ENCODE data around the gene CYP19A1.

CYP19A1 gene

GRCh38 chr15:51338496-51338895, at the start of gene CYP19A1:
Gene CYP19A1, minus strand, starts transcription at chr15:51338596. Its CDS starts 95,684 bp downstream, at chr15:51242912.
- no peak for DNase-seq (ENCODE audit: low read depth, low spot score)

GRCh38 chr15:51387699-51388041, 49.3 kb upstream of the CYP19A1 start:
- no peak for DNase-seq (ENCODE audit: low read depth, low spot score)

GRCh38 chr15:51386960-51387698, 48.7 kb upstream of the CYP19A1 start:
- no peak for DNase-seq (ENCODE audit: low read depth, low spot score)

- no peak for DNase-seq (ENCODE audit: low read depth, low spot score)
Measured at GRCh38 chr15:51386486-51386885, 48.1 kb upstream of the CYP19A1 start.

- DNase-seq (ENCODE audit: low read depth, low spot score) = no peak
Measured at GRCh38 chr15:51386029-51386428, 47.6 kb upstream of the CYP19A1 start.

GRCh38 chr15:51382787-51383186, 44.4 kb upstream of the CYP19A1 start:
- peak; percentile 56 for DNase-seq (ENCODE audit: low read depth, low spot score)

GRCh38 chr15:51380999-51381806, 42.8 kb upstream of the CYP19A1 start:
- peak; percentile 40 for DNase-seq (ENCODE audit: low read depth, low spot score)

- no peak for DNase-seq (ENCODE audit: low read depth, low spot score)
Measured at GRCh38 chr15:51379390-51379789, 41.0 kb upstream of the CYP19A1 start.

- no peak for DNase-seq (ENCODE audit: low read depth, low spot score)
Measured at GRCh38 chr15:51378406-51378805, 40.0 kb upstream of the CYP19A1 start.

- DNase-seq (ENCODE audit: low read depth, low spot score) = no peak
Measured at GRCh38 chr15:51377038-51377786, 38.8 kb upstream of the CYP19A1 start.

GRCh38 chr15:51375966-51376640, 37.7 kb upstream of the CYP19A1 start:
- no peak for DNase-seq (ENCODE audit: low read depth, low spot score)

GRCh38 chr15:51374131-51374530, 35.7 kb upstream of the CYP19A1 start:
- no peak for DNase-seq (ENCODE audit: low read depth, low spot score)

- DNase-seq (ENCODE audit: low read depth, low spot score) = no peak
Measured at GRCh38 chr15:51371266-51371665, 32.9 kb upstream of the CYP19A1 start.

GRCh38 chr15:51369451-51369761, 31.0 kb upstream of the CYP19A1 start:
- DNase-seq (ENCODE audit: low read depth, low spot score) = no peak

- no peak for DNase-seq (ENCODE audit: low read depth, low spot score)
Measured at GRCh38 chr15:51368751-51369450, 30.5 kb upstream of the CYP19A1 start.

- no peak for DNase-seq (ENCODE audit: low read depth, low spot score)
Measured at GRCh38 chr15:51368307-51368706, 29.9 kb upstream of the CYP19A1 start.

- no peak for DNase-seq (ENCODE audit: low read depth, low spot score)
Measured at GRCh38 chr15:51367322-51367976, 29.1 kb upstream of the CYP19A1 start.

GRCh38 chr15:51366920-51367319, 28.5 kb upstream of the CYP19A1 start:
- DNase-seq (ENCODE audit: low read depth, low spot score) = no peak

- no peak for DNase-seq (ENCODE audit: low read depth, low spot score)
Measured at GRCh38 chr15:51366071-51366470, 27.7 kb upstream of the CYP19A1 start.

- no peak for DNase-seq (ENCODE audit: low read depth, low spot score)
Measured at GRCh38 chr15:51365417-51365816, 27.0 kb upstream of the CYP19A1 start.

GRCh38 chr15:51363383-51363782, 25.0 kb upstream of the CYP19A1 start:
- no peak for DNase-seq (ENCODE audit: low read depth, low spot score)

Measured in iPS DF 19.7 (cell line).